HepG2 (cell line): ENCODE data around the gene NFE2L1. TPM values are rescaled to one million over a fixed set of nuclear protein-coding genes. Genes with fewer than 3 reads are reported as not detected.

ENCODE experiments used
- AHDC1 ChIP-seq: sonication (generic); formaldehyde crosslinking; IDR thresholded peaks from 2 replicates; pipeline ENCODE4 v1.5.1; 2020; ENCODE audit warnings: mild to moderate bottlenecking, missing genetic modification reagents, borderline replicate concordance
- BHLHE40 ChIP-seq: IDR thresholded peaks from 2 replicates; pipeline ENCODE4 v1.6.1; 2011; ENCODE audit warnings: low read length, improper control_type of control experiment
- DNMT1 ChIP-seq: sonication (generic); formaldehyde crosslinking; IDR thresholded peaks from 2 replicates; pipeline ENCODE4 v1.5.1; 2020; ENCODE audit warnings: mild to moderate bottlenecking, missing genetic modification reagents
- FOXK2 ChIP-seq: fragments of 450-650 bp; IDR thresholded peaks from 2 replicates; pipeline ENCODE4 v1.6.1; 2016
- MAFF ChIP-seq: IDR thresholded peaks from 2 replicates; pipeline ENCODE4 v1.6.1; 2011; ENCODE audit warnings: low read depth, low read length, improper control_type of control experiment
- MLX ChIP-seq: IDR thresholded peaks from 2 replicates; pipeline ENCODE4 v1.6.1; 2016
- NFATC3 ChIP-seq: sonication (generic); formaldehyde crosslinking; IDR thresholded peaks from 2 replicates; pipeline ENCODE4 v1.5.1; 2020; ENCODE audit warnings: mild to moderate bottlenecking, missing genetic modification reagents
- NKX3-1 ChIP-seq: sonication (generic); formaldehyde crosslinking; IDR thresholded peaks from 2 replicates; pipeline ENCODE4 v1.5.0; 2020; ENCODE audit warnings: missing genetic modification reagents
- PLSCR1 ChIP-seq: sonication (generic); formaldehyde crosslinking; IDR thresholded peaks from 2 replicates; pipeline ENCODE4 v1.5.0; 2020; ENCODE audit warnings: missing genetic modification reagents, mild to moderate bottlenecking, borderline replicate concordance
- PRMT3 ChIP-seq: sonication (generic); formaldehyde crosslinking; IDR thresholded peaks from 2 replicates; pipeline ENCODE4 v1.8.1; 2022; ENCODE audit warnings: low read depth, mild to moderate bottlenecking, moderate library complexity, missing genetic modification reagents, borderline replicate concordance
- RFX3 ChIP-seq: IDR thresholded peaks from 2 replicates; pipeline ENCODE4 v1.6.1; 2016; ENCODE audit warnings: missing biosample characterization, missing genetic modification reagents
- RXRA ChIP-seq: sonication (generic); formaldehyde crosslinking; IDR thresholded peaks from 2 replicates; pipeline ENCODE4 v1.5.1; 2020; ENCODE audit warnings: missing genetic modification reagents
- TOE1 ChIP-seq: sonication (generic); formaldehyde crosslinking; IDR thresholded peaks from 2 replicates; pipeline ENCODE4 v1.4.0; 2020; ENCODE audit warnings: mild to moderate bottlenecking, missing genetic modification reagents
- USF2 ChIP-seq, 2 experiments: sonication (generic) in 1 of 2; formaldehyde crosslinking in 1 of 2; IDR thresholded peaks; 2 replicates each; pipeline versions ENCODE4 v1.5.1 to v1.6.1; 2011 to 2020; ENCODE audit warnings: borderline replicate concordance in 1 of 2, low read depth in 1 of 2, low read length in 1 of 2, mild to moderate bottlenecking in 1 of 2, missing genetic modification reagents in 1 of 2, moderate library complexity in 1 of 2
- ZC3H4 ChIP-seq: sonication (generic); formaldehyde crosslinking; IDR thresholded peaks from 2 replicates; pipeline ENCODE4 v1.4.0; 2020; ENCODE audit warnings: missing genetic modification reagents, borderline replicate concordance
- ZNF383 ChIP-seq: sonication (generic); formaldehyde crosslinking; IDR thresholded peaks from 2 replicates; pipeline ENCODE4 v1.4.0; 2020; ENCODE audit warnings: missing genetic modification reagents, mild to moderate bottlenecking, borderline replicate concordance
- ZNF576 ChIP-seq: sonication (generic); formaldehyde crosslinking; IDR thresholded peaks from 2 replicates; pipeline ENCODE4 v1.4.0; 2020; ENCODE audit warnings: mild to moderate bottlenecking, missing genetic modification reagents
- ZNF672 ChIP-seq: sonication (generic); formaldehyde crosslinking; IDR thresholded peaks from 2 replicates; pipeline ENCODE4 v1.8.1; 2022; ENCODE audit warnings: missing genetic modification reagents
- polyA plus RNA-seq, 8 experiments: library from polyadenylated mRNA; depleted of rRNA in 3 of 8; stranded (reverse) in 7 of 8; unstranded in 1 of 8; fragments of >200 nt; fragmentation: Illumina TruSeq in 4 of 8; extraction: Trizol in 4 of 8; gene quantifications; 2 replicates each; pipeline versions ENCODE4 v1.2.1 to v1.2.3, GENCODE V29; 2011 to 2016; ENCODE audit warnings: low read depth in 4 of 8, missing spikeins in 1 of 8, mixed read lengths in 1 of 8; ENCODE audit not compliant: insufficient read depth in 1 of 8
- total RNA-seq, 5 experiments: library from RNA; depleted of rRNA; stranded (reverse); fragments of >200 nt; fragmentation: Illumina TruSeq; extraction: Trizol; gene quantifications; 2 replicates each; pipeline ENCODE4 v1.2.3, GENCODE V29; 2016; ENCODE audit warnings: low read depth in 1 of 5

Gene NFE2L1
- total and polyA plus RNA-seq, 2 of the 13 experiments (the other 11 are each of a cell fraction or from before 2014, with no cell fraction given) = 67.0 to 234 TPM

GRCh38 chr17:48047741-48048383 is at the start of gene NFE2L1 (continued):
- TF ChIP-seq USF2 (IDR thresholded peaks at IDR 0.05; ENCODE audit: low read depth, low read length) (no peak), USF2 (CRISPR knock-in tag; IDR thresholded peaks at IDR 0.05; ENCODE audit: borderline replicate concordance) (no peak), NFATC3 (no peak), MAFF (no peak), RFX3 (CRISPR knock-in tag) (no peak), PRMT3 (CRISPR knock-in tag) (no peak), ZNF672 (CRISPR knock-in tag) (no peak), DNMT1 (CRISPR knock-in tag) (no peak), ZC3H4 (CRISPR knock-in tag) (no peak), PLSCR1 (CRISPR knock-in tag) (no peak), MLX (CRISPR knock-in tag) (no peak), BHLHE40 (no peak), AHDC1 (CRISPR knock-in tag) (peak; percentile 58), ZNF576 (CRISPR knock-in tag) (no peak), NKX3-1 (peak; percentile 84), RXRA (CRISPR knock-in tag) (no peak), FOXK2 (no peak), ZNF383 (peak; percentile 99; the same call in 1 of the 2 replicates), TOE1 (CRISPR knock-in tag) (no peak)
